Motor neuron (in vitro differentiated cells): ENCODE results near the gene HABP2. TPM values are rescaled to one million over a fixed set of nuclear protein-coding genes. Genes with fewer than 3 reads are reported as not detected.
A peak's percentile ranks its signal among the peaks of the same experiment; 100 is the strongest.

ENCODE experiments used
- ATAC-seq, 8 experiments: fragments of 200-7000 bp; cut with Tn5 transposase; replicated peaks in 6 of 8; 2 replicates each; pipeline ENCODE4 v1.8.0; 2021; ENCODE audit warnings: mild to moderate bottlenecking in 8 of 8, moderate library complexity in 8 of 8
- H3K27ac ChIP-seq, 2 donors: fragments of 250-450 bp; sonication (Bioruptor Pico); 2 replicates each; pipeline ENCODE4 v1.9.0; 2021; ENCODE audit warnings: antibody characterized with exemption in 2 of 2, mild to moderate bottlenecking in 2 of 2, moderate library complexity in 1 of 2
- H3K4me1 ChIP-seq, 2 donors: fragments of 250-450 bp; sonication (Bioruptor Pico); replicated peaks in 1 of 2; 2 replicates each; pipeline ENCODE4 v1.6.1; 2021; ENCODE audit warnings: antibody characterized with exemption in 2 of 2, mild to moderate bottlenecking in 2 of 2, moderate library complexity in 1 of 2
- H3K4me3 ChIP-seq, 5 donors: fragments of 250-450 bp; sonication (Bioruptor Pico); 2 replicates each; pipeline ENCODE4 v1.9.0; 2021; ENCODE audit warnings: antibody characterized with exemption in 5 of 5, mild to moderate bottlenecking in 5 of 5, moderate library complexity in 4 of 5
- WGBS, 10 experiments: fragments of 450-650 bp; shearing (Covaris generic); methylation state at CpG; one replicate each; pipeline ENCODE4 v1.0.0; 2022; 5-methylcytosine and 5-hydroxymethylcytosine counted together
- in situ Hi-C, 9 experiments: fragments of 400-800 bp; cut with MboI; loops; one replicate each; pipeline ENCODE4 v1.15.0; 2021; ENCODE audit warnings: low sequenced_read_pairs in 9 of 9, low pct_unique_long_range_greater_than_20kb in 2 of 9; ENCODE audit not compliant: unreplicated experiment in 9 of 9
- total RNA-seq, 8 experiments: library from RNA; unstranded; fragments of 300-600 nt; gene quantifications; 2 replicates each; pipeline versions ENCODE4 v1.2.3 to v1.2.4, GENCODE V29; 2022

HABP2 gene
- total RNA-seq, 8 experiments from 2014 or later: 0.05 to 0.28 (median 0.17) TPM; not detected in 2

DNA sequence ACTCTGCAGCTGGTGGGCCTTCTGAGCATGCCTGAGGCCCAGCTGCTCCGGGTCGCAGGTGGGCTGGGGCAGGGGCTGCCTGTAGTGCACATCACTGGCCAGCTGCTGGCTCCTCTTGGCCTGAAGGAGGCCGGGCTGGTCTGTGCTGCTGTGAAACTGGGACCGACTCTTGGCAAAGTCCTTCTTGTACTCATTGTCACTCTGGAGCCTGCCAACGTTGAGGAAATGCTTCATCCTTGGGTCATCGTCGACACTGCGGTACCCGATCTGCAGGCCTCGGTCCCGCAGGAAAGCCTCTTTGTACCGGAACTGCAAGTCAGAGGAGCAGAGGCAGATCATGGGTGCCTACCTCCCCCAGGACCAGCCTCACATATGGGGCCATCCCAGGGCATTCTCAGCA lies 37.7 kb downstream of the HABP2 start:
- ATAC-seq: no peak
- H3K4me1 ChIP-seq: peaks cover 23 to 28% of the 10 kb centered on the region in 2 donors
- no peak overlapping the region for H3K4me3 ChIP-seq
- H3K27ac ChIP-seq: no peak overlapping the region
- 27 to 95% (median 85%) methylated on average over 3 to 10 of the region's 12 CpGs; no CpG with 5 or more reads in 5 of the 10 experiments for WGBS, 10 experiments
- in situ Hi-C loops: no loop called here

DNA sequence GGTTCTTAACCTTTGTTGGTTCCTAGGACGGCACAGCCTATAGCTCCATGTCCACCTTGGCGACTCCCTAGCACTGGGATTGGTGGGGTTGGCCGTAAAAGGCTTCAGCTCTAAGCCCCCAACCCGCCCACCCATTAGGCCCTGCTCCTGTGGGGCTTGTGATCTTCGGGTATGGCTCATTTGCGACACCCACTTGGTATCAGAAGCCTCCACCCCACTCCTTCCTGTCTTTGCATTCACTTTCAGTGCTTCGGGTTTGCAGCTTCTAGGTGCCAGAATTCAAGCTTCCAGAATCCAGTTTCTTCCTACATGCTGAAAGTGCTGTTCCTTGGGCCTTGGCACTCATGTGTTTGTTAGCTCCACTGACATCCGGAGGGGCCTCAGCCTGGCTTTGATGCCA lies 39.5 kb downstream of the HABP2 start:
- WGBS, 10 experiments: 20 to 100% (median 92%) methylated on average over 1 to 4 of the region's 8 CpGs; no CpG with 5 or more reads in 4 of the 10 experiments
- no peak for ATAC-seq
- in situ Hi-C loops: no loop called here
- peaks cover 23 to 25% of the 10 kb centered on the region in 2 donors for H3K4me1 ChIP-seq
- H3K27ac ChIP-seq: no peak overlapping the region
- H3K4me3 ChIP-seq: no peak overlapping the region

DNA sequence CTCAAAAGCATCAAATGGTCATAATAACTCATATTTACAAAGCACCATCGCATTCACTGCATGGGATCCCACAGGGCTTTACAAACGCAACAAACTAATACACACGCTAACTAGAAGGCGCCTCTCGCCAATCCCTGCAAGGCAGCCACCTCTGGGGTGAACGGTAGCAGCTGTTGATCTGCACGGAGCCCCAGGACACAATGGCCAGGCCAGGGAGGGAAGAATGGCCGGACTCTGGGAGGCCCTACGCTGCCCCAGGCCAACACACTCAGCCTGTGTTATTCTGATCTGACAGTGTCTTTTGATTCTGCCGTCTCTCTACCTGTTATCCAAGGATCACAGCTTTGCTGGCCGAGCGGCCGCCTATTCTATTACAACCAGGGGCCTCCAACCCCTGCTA lies 41.8 kb downstream of the HABP2 start:
- in situ Hi-C loops: no loop called here
- Histone ChIP-seq H3K4me3 (no peak overlapping the region), H3K4me1 (peaks cover 16 to 17% of the 10 kb centered on the region in 2 donors), H3K27ac (peak overlapping the region; percentile 13 to 24)
- WGBS, 10 experiments: 44 to 70% (median 60%) methylated on average over 3 to 8 of the region's 13 CpGs; no CpG with 5 or more reads in 5 of the 10 experiments
- ATAC-seq: peak in 5 of 8 experiments; percentile 50 to 92 (median 81)

DNA sequence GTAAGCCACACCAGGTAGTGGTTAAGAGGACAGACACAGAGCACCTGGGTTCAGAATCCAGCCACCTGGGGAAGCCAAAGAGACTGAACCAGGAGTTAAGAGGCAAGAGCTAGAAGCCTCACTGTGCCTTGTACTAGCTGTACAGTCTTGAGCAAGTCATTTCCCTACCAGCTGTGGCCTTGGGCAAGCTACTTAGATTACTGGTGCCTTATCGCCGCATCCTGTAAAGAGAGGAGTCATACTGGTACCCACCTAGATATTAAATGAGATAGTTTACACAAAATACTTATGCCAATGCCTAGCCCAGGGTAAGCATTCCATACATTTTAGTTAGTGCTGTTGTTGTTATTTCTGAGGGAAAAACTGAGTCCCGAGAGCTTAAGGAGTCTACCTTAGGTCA lies 47.7 kb downstream of the HABP2 start:
- ATAC-seq: no peak
- in situ Hi-C loops: no loop called here
- peaks cover 9% of the 10 kb centered on the region in 2 donors for H3K4me1 ChIP-seq
- no peak overlapping the region for H3K4me3 ChIP-seq
- WGBS, 10 experiments: 20 to 100% (median 95%) methylated on average over 1 to 3 of the region's 3 CpGs; no CpG with 5 or more reads in 4 of the 10 experiments
- H3K27ac ChIP-seq: no peak overlapping the region

DNA sequence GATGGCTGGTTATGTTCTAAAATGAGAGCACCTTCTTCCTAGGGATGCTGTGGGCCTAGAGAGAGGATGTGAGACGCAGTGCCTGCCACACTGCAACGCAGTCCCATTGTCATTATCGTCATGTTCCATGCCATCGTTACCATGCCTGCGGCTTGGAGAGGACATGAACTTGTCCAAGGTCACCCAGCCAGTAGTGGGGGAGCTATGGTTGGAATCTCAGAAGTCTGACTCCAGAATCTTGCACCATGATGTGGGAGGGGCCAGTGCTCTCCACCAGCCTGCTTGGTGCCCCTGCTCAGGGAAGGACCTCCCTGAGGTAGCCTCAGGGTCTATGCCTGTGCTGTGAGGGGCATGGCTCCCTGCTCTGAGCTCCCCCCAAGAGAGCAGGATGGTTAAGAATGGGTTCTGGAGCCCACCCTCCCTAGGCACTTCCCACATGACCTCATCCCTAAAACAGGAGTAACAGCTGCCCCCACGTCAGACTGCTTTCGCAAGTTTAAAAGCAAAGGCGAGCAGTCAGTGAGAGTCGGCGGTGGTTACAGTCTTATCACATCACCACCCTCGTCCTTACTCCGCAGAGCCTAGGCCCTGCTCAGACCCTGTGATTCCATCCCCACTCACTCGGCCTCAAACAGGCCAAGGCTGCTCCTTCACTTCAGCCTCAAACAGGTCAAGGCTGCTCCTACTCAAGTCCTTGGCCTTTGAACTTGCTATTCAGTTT lies 50.4 kb downstream of the HABP2 start:
- in situ Hi-C loops: no loop called here
- 40 to 100% (median 90%) methylated on average over 1 to 9 of the region's 13 CpGs; no CpG with 5 or more reads in 3 of the 10 experiments for WGBS, 10 experiments
- H3K27ac ChIP-seq: no peak overlapping the region
- no peak overlapping the region for H3K4me3 ChIP-seq
- H3K4me1 ChIP-seq: peaks cover 20 to 26% of the 10 kb centered on the region in 2 donors
- no peak for ATAC-seq

DNA sequence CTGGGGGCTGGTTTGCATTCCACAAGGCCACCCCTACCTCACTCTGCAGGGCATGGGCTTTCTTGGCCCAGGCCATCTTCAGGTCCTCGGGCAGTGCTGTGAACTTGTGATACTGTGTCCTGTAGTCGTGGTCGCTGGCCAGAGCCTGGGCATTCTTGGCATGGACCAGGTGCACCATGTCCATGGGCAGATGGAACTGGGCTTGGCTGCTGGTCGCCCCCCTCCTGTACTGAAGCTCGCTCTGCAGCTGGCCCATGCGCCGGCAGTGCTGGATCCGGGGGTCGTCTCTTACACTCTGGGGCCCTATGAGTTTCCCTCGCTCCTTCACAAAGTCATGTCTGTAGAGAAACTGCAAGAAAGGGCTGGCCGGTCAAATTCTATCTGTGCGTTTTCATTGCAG lies 51.7 kb downstream of the HABP2 start:
- WGBS, 10 experiments: 40 to 100% (median 90%) methylated on average over 1 to 7 of the region's 12 CpGs; no CpG with 5 or more reads in 1 of the 10 experiments
- peaks cover 22 to 29% of the 10 kb centered on the region in 2 donors for H3K4me1 ChIP-seq
- in situ Hi-C loops: no loop called here
- ATAC-seq: no peak
- no peak overlapping the region for H3K4me3 ChIP-seq
- no peak overlapping the region for H3K27ac ChIP-seq

DNA sequence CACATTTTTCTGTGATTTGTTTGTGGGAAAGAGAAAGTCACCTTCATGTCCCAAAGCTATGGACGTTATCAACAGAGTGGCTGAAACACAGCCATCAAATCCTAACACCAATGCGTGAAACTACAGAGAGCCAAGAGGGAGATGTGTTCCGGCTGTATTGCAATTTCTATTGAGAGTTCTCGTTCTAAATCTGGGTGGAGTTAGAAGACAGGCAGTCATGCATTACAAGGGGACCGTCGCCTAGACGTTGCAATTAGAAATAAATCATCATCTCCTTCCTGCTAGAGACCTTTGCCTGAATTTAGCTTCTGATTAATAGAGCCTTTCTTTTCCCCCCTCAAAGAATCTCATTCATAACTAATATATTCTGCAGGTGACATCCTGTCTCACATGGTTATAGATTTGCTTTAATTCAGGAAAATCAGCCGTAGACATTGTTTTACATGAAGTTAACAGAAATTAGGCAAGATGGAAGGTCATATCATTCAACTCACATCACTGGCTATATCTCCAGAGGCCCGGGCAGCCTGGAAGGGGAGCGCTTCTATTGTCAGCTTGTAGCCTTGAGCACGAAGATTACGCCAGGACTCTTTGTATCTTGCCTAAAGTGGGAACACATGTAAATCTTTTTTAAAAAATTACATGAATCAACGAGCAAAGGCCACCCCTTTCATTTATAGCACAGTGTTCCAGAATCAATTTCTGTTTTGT lies 52.6 kb downstream of the HABP2 start:
- Histone ChIP-seq H3K4me3 (no peak overlapping the region), H3K4me1 (peaks cover 22 to 29% of the 10 kb centered on the region in 2 donors), H3K27ac (peak overlapping the region in 1 of 2 donors; percentile 7)
- peak in 5 of 8 experiments; percentile 70 to 89 (median 86) for ATAC-seq
- in situ Hi-C loops: no loop called here
- WGBS, 10 experiments: 8 to 60% (median 36%) methylated on average over 1 to 13 of the region's 13 CpGs

DNA sequence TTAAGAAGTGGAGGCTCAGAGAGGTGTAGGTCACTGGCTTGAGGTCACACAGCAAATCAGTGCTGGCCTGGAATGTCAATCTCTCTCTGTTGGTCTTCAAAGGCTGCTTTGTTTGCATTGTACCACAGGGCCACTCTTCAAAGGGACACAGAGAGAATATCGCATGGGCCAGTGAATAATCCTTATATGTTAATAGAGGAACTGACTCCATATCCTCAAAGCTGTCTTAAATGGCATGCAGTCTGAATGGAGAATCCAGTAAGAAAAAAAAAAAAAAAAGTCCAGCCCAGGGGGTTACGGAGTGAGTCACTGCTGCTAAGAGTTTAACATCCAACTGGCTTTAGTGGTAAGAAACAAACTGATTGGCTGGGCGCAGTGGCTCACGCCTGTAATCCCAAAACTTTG lies 56.9 kb downstream of the HABP2 start:
- no peak overlapping the region for H3K4me3 ChIP-seq
- 33 to 81% (median 60%) methylated on average over 1 to 4 of the region's 4 CpGs; no CpG with 5 or more reads in 1 of the 10 experiments for WGBS, 10 experiments
- in situ Hi-C loops: no loop called here
- H3K4me1 ChIP-seq: peaks cover 47 to 58% of the 10 kb centered on the region in 2 donors
- ATAC-seq: peak; percentile 2 to 92 (median 20)
- H3K27ac ChIP-seq: no peak overlapping the region

DNA sequence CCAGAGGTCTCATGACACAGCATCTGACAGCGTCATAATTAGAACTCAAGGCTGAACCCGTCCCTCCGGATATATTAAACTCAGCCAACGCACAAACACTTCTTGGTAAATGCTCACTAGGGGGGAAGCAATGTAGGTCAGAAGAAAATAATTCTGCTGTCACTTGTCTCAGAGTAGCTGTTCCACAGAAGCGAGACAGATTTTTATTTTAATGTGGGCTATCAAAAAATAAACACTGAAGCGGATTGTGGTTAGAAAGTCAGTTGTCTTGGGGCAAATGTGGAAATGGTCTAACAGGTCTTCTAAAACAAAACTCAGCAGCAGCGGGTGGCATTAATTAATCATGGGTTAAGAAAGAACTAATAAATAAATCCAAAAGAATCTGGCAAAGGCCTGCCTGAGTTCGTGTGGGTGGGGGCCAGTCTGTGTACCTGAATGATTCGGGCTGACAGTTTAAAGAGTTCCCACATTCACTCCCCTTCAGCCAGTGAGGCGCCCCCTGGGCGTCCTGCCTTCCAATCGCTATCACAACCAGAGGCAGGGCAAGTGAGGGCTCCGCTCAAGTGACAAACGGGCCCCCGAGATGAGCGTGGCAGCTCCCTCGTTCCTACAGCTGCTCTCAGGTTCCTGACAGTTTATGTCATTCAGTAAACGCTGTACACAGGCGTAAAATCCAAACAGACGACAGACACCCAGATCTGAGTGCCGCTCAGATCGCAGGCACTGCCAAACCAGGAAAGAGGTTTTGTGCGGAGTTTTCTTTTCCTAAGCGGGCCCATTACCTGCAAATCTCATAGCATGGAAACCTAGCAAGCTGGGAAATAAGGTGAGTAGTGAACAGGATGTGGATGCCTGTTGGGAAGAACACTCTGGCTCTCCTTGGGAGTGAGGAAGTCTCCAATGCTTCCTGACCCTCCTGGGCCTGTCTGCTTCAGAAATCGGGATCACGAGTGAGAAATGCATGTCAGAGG lies 58.1 kb downstream of the HABP2 start:
- Histone ChIP-seq H3K4me3 (no peak overlapping the region), H3K4me1 (peaks cover 45 to 58% of the 10 kb centered on the region in 2 donors), H3K27ac (no peak overlapping the region)
- 18 to 86% (median 49%) methylated on average over 1 to 22 of the region's 26 CpGs; no CpG with 5 or more reads in 1 of the 10 experiments for WGBS, 10 experiments
- ATAC-seq: peak in 5 of 8 experiments; percentile 13 to 34 (median 21)
- in situ Hi-C loops: no loop called here

DNA sequence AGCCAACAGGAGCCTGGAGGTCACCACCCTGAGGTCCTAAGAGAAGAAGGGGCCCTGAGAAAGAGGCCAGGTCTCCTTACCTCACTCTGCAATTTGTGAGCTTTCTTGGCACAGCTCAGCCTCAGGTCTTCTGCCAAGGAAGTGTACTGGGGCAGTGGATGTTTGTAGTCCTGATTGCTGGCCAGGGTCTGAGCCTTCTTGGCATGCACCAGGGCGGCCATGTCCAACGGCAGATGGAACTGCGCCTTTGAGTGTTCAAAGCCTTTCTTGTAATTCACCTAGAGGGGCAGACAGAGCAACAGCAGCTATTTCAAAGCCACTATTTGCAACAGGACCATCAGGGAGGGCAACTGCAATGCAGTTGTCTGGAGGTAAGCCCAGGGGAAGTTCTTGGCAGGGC lies 59.3 kb downstream of the HABP2 start:
- WGBS, 10 experiments: 33 to 100% (median 61%) methylated on average over 1 to 3 of the region's 3 CpGs; no CpG with 5 or more reads in 6 of the 10 experiments

DNA sequence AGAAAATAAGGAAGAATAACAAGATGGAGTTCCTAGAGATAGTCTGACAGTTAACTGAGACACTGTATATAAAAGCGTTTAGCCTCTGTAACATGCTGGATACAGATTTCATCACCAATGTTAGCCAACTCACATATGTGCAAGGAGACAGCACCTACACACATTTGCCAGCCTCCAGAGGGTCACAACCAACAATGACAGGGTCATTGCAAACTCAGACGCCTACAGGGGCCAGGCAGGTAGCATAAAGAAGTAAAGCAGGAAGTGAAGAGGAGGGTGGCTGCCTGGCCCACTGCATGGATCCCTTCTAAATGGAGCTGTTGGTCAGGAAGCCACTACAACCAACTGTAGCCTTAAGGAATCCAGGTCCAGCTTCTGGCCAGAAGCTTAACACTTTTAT lies 60.6 kb downstream of the HABP2 start:
- in situ Hi-C loops: no loop called here
- Histone ChIP-seq H3K4me3 (no peak overlapping the region), H3K4me1 (peaks cover 51% of the 10 kb centered on the region in 2 donors), H3K27ac (no peak overlapping the region)
- WGBS, 10 experiments: 20 to 100% (median 68%) methylated on average over 1 to 2 of the region's 2 CpGs; no CpG with 5 or more reads in 2 of the 10 experiments
- ATAC-seq: no peak

More for the DNA sequence above, 59.3 kb downstream of the HABP2 start:
- in situ Hi-C loops: no loop called here
- Histone ChIP-seq H3K4me1 (peaks cover 54 to 62% of the 10 kb centered on the region in 2 donors), H3K27ac (no peak overlapping the region), H3K4me3 (no peak overlapping the region)
- no peak for ATAC-seq

DNA sequence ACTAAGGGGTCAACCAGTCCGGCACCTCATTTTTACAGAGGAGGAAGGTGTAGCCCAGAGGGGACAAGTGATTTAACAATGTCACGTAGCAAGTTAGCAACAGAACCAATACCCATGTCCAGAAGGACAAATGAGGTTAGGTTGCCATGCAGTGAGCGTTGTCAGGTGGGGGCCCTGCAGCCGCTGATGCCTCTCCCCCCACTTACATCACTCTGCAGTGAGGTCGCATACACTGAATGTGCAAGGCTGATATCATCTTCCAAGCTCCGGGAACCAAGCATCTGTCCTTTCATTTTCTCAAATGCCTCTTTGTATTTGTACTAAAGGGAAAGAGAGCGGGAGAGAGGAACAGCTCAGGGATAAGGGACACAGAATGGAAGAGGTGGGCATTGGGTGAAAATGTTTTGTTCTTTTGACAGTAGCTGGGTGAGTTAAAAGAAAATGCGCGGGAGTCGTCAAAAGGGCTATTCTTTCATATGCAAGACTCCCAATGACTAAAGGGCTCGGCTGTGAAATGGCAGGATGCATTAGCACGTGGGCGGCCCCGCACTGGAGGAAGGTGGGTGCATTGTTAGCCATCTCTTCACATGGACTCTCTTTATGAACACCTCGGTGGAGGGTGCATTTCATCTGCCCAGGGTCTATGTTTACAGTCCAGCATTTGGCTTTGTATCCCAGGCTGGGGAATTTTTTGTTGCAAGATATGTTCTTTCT lies 61.3 kb downstream of the HABP2 start:
- in situ Hi-C loops: no loop called here
- 9 to 60% (median 28%) methylated on average over 1 to 13 of the region's 15 CpGs; no CpG with 5 or more reads in 1 of the 10 experiments for WGBS, 10 experiments
- peak in 7 of 8 experiments; percentile 33 to 91 (median 82) for ATAC-seq
- H3K4me3 ChIP-seq: no peak overlapping the region
- peaks cover 51% of the 10 kb centered on the region in 2 donors for H3K4me1 ChIP-seq
- H3K27ac ChIP-seq: peak overlapping the region in 1 of 2 donors; percentile 37
